A549 (cell line): ENCODE measurements around the gene CIB4. TPM values are rescaled to one million over a fixed set of nuclear protein-coding genes. Genes with fewer than 3 reads are reported as not detected.

Experiments
- ATAC-seq, 2 experiments: fragments of 200-7000 bp in 1 of 2; fragments of >200 bp in 1 of 2; cut with Nextera tagmentation in 1 of 2; cut with Tn5 transposase in 1 of 2; 3 replicates each; pipeline versions ENCODE4 v1.8.0 to v1.9.1; 2018 to 2020; ENCODE audit warnings: mild to moderate bottlenecking in 1 of 2, moderate library complexity in 1 of 2
- CTCF ChIA-PET: fragments of 300-600 bp; sonication (Branson Sonifier 250); formaldehyde crosslinking; extraction: SDS; loops from one replicate; lab custom pipeline; 2021; ENCODE audit warnings: antibody characterized with exemption, inconsistent platforms; lab: Yijun Ruan, JAX
- POLR2A ChIA-PET: fragments of 350-600 bp; formaldehyde crosslinking; extraction: SDS; loops from one replicate; lab custom pipeline; 2021; ENCODE audit warnings: antibody characterized with exemption, inconsistent platforms; lab: Yijun Ruan, JAX
- DNase-seq, 2 experiments: peaks; one replicate each; pipeline versions ENCODE4 v3.0.0 to v3.0.0-alpha.2; 2011 to 2016; ENCODE audit warnings: low read depth in 1 of 2, low spot score in 1 of 2
- FAIRE-seq: peaks from 2 replicates; lab custom pipeline; 2011; peaks lifted over from hg19 to GRCh38; lab: Jason Lieb, UNC
- H3K27ac ChIP-seq, 2 experiments: fragments of >200 bp; sonication (Bioruptor Twin); formaldehyde crosslinking; 3 replicates each; pipeline ENCODE4 v1.5.1; 2016 to 2017
- H3K4me1 ChIP-seq: fragments of >200 bp; sonication (Bioruptor Twin); formaldehyde crosslinking; 3 replicates; pipeline ENCODE4 v1.6.1; 2016
- H3K4me2 ChIP-seq: fragments of >200 bp; sonication (Bioruptor Twin); formaldehyde crosslinking; 3 replicates; pipeline ENCODE4 v1.6.1; 2016
- H3K4me3 ChIP-seq: fragments of >200 bp; sonication (Bioruptor Twin); formaldehyde crosslinking; 3 replicates; pipeline ENCODE4 v1.5.1; 2016
- H3K9me3 ChIP-seq: fragments of >200 bp; sonication (Bioruptor Twin); formaldehyde crosslinking; 3 replicates; pipeline ENCODE4 v1.6.1; 2016
- BHLHE40 ChIP-seq: IDR thresholded peaks from 2 replicates; pipeline ENCODE4 v1.6.1; 2012; ENCODE audit warnings: low read depth, low read length, inconsistent platforms
- CBX2 ChIP-seq: fragments of 200-600 bp; sonication (generic); IDR thresholded peaks from 2 replicates; pipeline ENCODE4 v1.6.1; 2016; ENCODE audit warnings: low read depth, mild to moderate bottlenecking, borderline replicate concordance
- CEBPB ChIP-seq, 2 experiments: fragments of >200 bp in 1 of 2; sonication (Bioruptor Twin) in 1 of 2; formaldehyde crosslinking in 1 of 2; IDR thresholded peaks; 2 replicates each; pipeline ENCODE4 v1.6.1; 2012 to 2016
- CHD2 ChIP-seq: fragments of 150-350 bp; IDR thresholded peaks from 2 replicates; pipeline ENCODE4 v1.6.1; 2014; ENCODE audit warnings: low read length; ENCODE audit not compliant: partially characterized antibody
- HEYL ChIP-seq: fragments of 250-450 bp; sonication (Bioruptor Pico); IDR thresholded peaks from 2 replicates; pipeline ENCODE4 v1.8.0; 2021; ENCODE audit warnings: mild to moderate bottlenecking, moderate library complexity
- HOXA7 ChIP-seq: fragments of 250-450 bp; sonication (Bioruptor Pico); IDR thresholded peaks from 2 replicates; pipeline ENCODE4 v1.5.0; 2020; ENCODE audit warnings: mild to moderate bottlenecking, moderate library complexity
- JUNB ChIP-seq: fragments of >200 bp; sonication (Bioruptor Twin); formaldehyde crosslinking; IDR thresholded peaks from 2 replicates; pipeline ENCODE4 v1.6.1; 2016
- KDM1A ChIP-seq: fragments of 200-600 bp; sonication (generic); IDR thresholded peaks from 2 replicates; pipeline ENCODE4 v1.6.1; 2016; ENCODE audit warnings: low read depth, mild to moderate bottlenecking
- RAD21 ChIP-seq, 2 experiments: fragments of >200 bp in 1 of 2; sonication (Bioruptor Twin) in 1 of 2; formaldehyde crosslinking in 1 of 2; IDR thresholded peaks in 1 of 2; conservative IDR thresholded peaks in 1 of 2; 2 replicates in 1 of 2; 3 replicates in 1 of 2; pipeline ENCODE4 v1.6.1; 2012 to 2018; ENCODE audit warnings: inconsistent platforms in 1 of 2
- RCOR1 ChIP-seq: fragments of 150-350 bp; IDR thresholded peaks from 2 replicates; pipeline ENCODE4 v1.6.1; 2014; ENCODE audit warnings: antibody characterized with exemption, low read length, low read depth
- REST ChIP-seq: fragments of 200-600 bp; sonication (generic); IDR thresholded peaks from 2 replicates; pipeline ENCODE4 v1.6.1; 2016; ENCODE audit warnings: antibody characterized with exemption, mild to moderate bottlenecking, moderate library complexity
- SREBF2 ChIP-seq: fragments of 450-650 bp; IDR thresholded peaks from 2 replicates; pipeline ENCODE4 v1.6.1; 2014; ENCODE audit warnings: mild to moderate bottlenecking, moderate library complexity
- TFCP2L1 ChIP-seq: fragments of 250-450 bp; sonication (Bioruptor Pico); IDR thresholded peaks from 2 replicates; pipeline ENCODE4 v1.5.0; 2021; ENCODE audit warnings: mild to moderate bottlenecking
- ZFP36 ChIP-seq: fragments of 450-650 bp; IDR thresholded peaks from 2 replicates; pipeline ENCODE4 v1.6.1; 2014; ENCODE audit warnings: borderline replicate concordance; ENCODE audit not compliant: partially characterized antibody
- ZNF302 ChIP-seq: fragments of 250-450 bp; sonication (Bioruptor Pico); IDR thresholded peaks from 2 replicates; pipeline ENCODE4 v1.9.0; 2021; ENCODE audit warnings: inconsistent platforms, mild to moderate bottlenecking, moderate library complexity
- ZSCAN20 ChIP-seq: fragments of 250-450 bp; sonication (Bioruptor Pico); IDR thresholded peaks from 2 replicates; pipeline ENCODE4 v1.8.0; 2022; ENCODE audit warnings: mild to moderate bottlenecking, moderate library complexity
- WGBS: methylation state at CpG from one replicate; pipeline ENCODE4 v1.1.6; 2017; ENCODE audit errors: missing lambda C conversion rate; 5-methylcytosine and 5-hydroxymethylcytosine counted together
- polyA plus RNA-seq, 4 experiments: library from polyadenylated mRNA; depleted of rRNA in 3 of 4; stranded (reverse); fragments of >200 nt; fragmentation: RNase III in 1 of 4; extraction: RNeasy Plus Mini Kit Qiagen cat#74134 plus additional on column Dnase treatment in 1 of 4; gene quantifications; 2 replicates in 3 of 4; 3 replicates in 1 of 4; pipeline ENCODE4 v1.2.3, GENCODE V29; 2011 to 2017
- TF ChIP-seq, protein P1 (sequence below): fragments of >200 bp; sonication (Bioruptor Twin); formaldehyde crosslinking; IDR thresholded peaks from 2 replicates; pipeline ENCODE4 v1.6.1; 2016
- TF ChIP-seq, protein P2 (sequence below): fragments of >200 bp; sonication (Bioruptor Twin); formaldehyde crosslinking; IDR thresholded peaks from 3 replicates; pipeline ENCODE4 v1.5.1; 2016
- TF ChIP-seq, protein P3 (sequence below): fragments of 450-650 bp; IDR thresholded peaks from 2 replicates; pipeline ENCODE4 v1.6.1; 2014; ENCODE audit warnings: antibody characterized with exemption
- TF ChIP-seq, protein P4 (sequence below): fragments of 250-450 bp; sonication (Bioruptor Pico); IDR thresholded peaks from 2 replicates; pipeline ENCODE4 v1.5.0; 2020; ENCODE audit warnings: low read depth, mild to moderate bottlenecking, moderate library complexity

Gene CIB4
- polyA plus RNA-seq, 2 of the 4 experiments (the other 2 are of a cell fraction) = 0.30 to 1.0 TPM

DNA sequence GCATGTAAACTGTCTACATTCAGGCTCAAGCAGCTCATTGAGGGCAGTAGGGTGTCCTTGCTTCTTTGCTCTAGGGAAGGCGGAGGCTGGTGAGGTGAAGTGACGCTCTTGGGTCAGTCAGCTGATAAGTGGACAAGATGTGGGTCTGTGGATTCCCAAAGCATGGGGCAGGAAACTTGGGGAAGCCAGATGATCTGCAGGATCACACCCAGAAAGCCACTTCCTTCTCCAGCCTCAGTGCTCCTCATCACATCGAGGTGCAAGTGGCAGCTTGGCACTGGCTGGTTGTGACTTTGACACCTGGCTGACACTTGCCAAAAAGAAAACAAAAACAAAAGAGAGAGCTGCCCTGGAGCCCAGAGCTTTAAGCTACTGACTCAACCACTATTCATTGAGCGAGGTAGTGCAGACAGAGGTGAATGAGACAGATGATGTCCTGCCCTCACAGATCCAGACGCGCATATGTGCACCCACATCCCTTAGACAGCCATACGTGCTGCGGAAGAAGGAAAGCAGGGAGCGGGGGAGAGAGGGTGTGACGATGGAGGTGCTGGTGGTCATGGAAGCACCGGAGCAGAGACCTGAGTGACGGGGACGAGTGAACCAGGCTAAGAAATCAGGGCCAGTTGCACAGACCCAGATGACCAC, 3.1 kb upstream of the CIB4 start:
- TF ChIP-seq RAD21 (conservative IDR thresholded peaks at IDR 0.05 in 1 of 2, IDR thresholded peaks at IDR 0.05 in 1 of 2) (no peak), ZFP36 (no peak), CBX2 (no peak), CEBPB (IDR thresholded peaks at IDR 0.05) (no peak), HEYL (no peak), BHLHE40 (no peak), HOXA7 (CRISPR knock-in tag) (no peak), REST (no peak), ZNF302 (CRISPR knock-in tag) (no peak), RCOR1 (no peak), KDM1A (no peak), CHD2 (no peak), ZSCAN20 (CRISPR knock-in tag) (no peak), TFCP2L1 (no peak), SREBF2 (no peak), JUNB (no peak)
- TF ChIP-seq, protein P1, sequence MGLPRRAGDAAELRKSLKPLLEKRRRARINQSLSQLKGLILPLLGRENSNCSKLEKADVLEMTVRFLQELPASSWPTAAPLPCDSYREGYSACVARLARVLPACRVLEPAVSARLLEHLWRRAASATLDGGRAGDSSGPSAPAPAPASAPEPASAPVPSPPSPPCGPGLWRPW = no peak
- TF ChIP-seq, protein P2, sequence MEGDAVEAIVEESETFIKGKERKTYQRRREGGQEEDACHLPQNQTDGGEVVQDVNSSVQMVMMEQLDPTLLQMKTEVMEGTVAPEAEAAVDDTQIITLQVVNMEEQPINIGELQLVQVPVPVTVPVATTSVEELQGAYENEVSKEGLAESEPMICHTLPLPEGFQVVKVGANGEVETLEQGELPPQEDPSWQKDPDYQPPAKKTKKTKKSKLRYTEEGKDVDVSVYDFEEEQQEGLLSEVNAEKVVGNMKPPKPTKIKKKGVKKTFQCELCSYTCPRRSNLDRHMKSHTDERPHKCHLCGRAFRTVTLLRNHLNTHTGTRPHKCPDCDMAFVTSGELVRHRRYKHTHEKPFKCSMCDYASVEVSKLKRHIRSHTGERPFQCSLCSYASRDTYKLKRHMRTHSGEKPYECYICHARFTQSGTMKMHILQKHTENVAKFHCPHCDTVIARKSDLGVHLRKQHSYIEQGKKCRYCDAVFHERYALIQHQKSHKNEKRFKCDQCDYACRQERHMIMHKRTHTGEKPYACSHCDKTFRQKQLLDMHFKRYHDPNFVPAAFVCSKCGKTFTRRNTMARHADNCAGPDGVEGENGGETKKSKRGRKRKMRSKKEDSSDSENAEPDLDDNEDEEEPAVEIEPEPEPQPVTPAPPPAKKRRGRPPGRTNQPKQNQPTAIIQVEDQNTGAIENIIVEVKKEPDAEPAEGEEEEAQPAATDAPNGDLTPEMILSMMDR = no peak
- TF ChIP-seq, protein P3, sequence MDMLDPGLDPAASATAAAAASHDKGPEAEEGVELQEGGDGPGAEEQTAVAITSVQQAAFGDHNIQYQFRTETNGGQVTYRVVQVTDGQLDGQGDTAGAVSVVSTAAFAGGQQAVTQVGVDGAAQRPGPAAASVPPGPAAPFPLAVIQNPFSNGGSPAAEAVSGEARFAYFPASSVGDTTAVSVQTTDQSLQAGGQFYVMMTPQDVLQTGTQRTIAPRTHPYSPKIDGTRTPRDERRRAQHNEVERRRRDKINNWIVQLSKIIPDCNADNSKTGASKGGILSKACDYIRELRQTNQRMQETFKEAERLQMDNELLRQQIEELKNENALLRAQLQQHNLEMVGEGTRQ = no peak
- TF ChIP-seq, protein P4, sequence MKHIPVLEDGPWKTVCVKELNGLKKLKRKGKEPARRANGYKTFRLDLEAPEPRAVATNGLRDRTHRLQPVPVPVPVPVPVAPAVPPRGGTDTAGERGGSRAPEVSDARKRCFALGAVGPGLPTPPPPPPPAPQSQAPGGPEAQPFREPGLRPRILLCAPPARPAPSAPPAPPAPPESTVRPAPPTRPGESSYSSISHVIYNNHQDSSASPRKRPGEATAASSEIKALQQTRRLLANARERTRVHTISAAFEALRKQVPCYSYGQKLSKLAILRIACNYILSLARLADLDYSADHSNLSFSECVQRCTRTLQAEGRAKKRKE (CRISPR knock-in tag) = no peak
- 69% methylated on average over 13 of the region's 13 CpGs for WGBS
- ChIA-PET CTCF (interaction anchor here (0.6 to 4.7 kb wide), 6 partner anchors 10 to 101 kb away, joined by 3 to 20 read pairs (median 5); no protein-coding TSS in a partner anchor), POLR2A (no interaction called here)
- H3K4me3 ChIP-seq = no peak overlapping the region
- no peaks in the 10 kb centered on the region for H3K9me3 ChIP-seq
- H3K27ac ChIP-seq = no peak overlapping the region
- FAIRE-seq = no peak
- ATAC-seq = no peak
- no peak overlapping the region for H3K4me2 ChIP-seq
- peaks cover 2% of the 10 kb centered on the region; the same call in 1 of the 3 replicates for H3K4me1 ChIP-seq
- DNase-seq = no peak
